Measurements from ENCODE around the gene PLPPR3.

PLPPR3 gene

DNA sequence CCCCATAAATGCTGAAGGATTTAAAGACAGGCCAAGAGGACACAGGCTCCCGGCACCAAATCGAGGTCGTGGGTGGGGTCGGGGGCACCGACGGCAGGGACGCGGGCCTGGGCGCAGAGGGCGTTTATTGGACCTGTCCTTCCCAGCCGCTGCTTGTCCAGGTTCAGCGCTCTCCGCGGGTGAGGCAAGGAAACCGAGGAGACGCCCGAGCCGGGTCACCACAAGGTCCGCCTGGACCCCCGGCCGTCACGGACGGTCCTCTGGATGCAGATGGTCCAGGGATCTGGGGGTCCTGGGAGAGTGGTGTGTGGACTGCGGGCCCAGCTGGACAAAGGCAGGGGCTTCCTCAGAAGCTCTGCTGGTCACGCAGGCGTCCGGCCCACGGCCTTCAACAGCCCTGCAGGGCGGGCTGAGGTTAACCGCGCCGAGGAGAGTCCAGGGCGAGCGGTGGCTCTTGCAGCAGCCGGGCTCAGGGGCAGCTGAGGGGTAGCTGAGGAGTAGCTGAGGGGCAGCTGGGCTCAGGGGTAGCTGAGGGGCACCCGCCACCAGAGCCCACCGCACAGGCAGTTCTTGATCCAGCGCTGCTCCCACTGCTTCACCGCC, 46.2 kb upstream of the PLPPR3 start:
- TF ChIP-seq, protein P1, sequence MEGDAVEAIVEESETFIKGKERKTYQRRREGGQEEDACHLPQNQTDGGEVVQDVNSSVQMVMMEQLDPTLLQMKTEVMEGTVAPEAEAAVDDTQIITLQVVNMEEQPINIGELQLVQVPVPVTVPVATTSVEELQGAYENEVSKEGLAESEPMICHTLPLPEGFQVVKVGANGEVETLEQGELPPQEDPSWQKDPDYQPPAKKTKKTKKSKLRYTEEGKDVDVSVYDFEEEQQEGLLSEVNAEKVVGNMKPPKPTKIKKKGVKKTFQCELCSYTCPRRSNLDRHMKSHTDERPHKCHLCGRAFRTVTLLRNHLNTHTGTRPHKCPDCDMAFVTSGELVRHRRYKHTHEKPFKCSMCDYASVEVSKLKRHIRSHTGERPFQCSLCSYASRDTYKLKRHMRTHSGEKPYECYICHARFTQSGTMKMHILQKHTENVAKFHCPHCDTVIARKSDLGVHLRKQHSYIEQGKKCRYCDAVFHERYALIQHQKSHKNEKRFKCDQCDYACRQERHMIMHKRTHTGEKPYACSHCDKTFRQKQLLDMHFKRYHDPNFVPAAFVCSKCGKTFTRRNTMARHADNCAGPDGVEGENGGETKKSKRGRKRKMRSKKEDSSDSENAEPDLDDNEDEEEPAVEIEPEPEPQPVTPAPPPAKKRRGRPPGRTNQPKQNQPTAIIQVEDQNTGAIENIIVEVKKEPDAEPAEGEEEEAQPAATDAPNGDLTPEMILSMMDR (conservative IDR thresholded peaks at IDR 0.05; ENCODE audit: low read depth, low read length): no peak
- DNase-seq (ENCODE audit: low read depth): no peak

DNA sequence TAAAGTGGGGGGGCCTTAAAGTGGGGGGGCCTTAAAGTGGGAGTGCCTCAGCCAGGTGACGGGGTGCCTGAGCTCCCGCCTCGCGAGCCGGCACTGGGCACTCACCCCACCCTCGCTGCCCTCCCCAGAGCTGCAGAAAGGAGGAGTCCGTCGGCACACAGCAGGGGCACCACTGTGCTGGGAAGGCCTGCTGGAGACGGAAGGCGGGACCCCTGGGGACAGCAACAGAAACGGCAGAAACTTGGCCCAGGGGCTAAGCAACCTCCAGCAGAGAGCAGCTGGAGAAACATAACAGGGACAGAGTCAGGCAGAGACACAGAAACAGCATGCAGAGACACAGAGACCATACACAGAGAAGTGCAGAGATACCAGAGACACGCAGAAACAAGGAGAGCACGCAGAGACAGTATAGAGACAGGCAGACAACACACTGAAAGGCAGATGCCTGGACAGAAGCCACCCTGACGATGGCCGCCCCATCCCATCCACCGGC, 45.6 kb upstream of the PLPPR3 start:
- H3K4me3 ChIP-seq (ENCODE audit: low read length): no peak overlapping the region

More for the DNA sequence above, 46.2 kb upstream of the PLPPR3 start:
- no peak overlapping the region for H3K4me3 ChIP-seq (ENCODE audit: low read length)

GRCh38 chr19:866769-867300, 45.1 kb upstream of the PLPPR3 start:
- no peak for DNase-seq (ENCODE audit: low read depth)
- TF ChIP-seq, protein P1 (conservative IDR thresholded peaks at IDR 0.05; ENCODE audit: low read depth, low read length): no peak
- H3K4me3 ChIP-seq (ENCODE audit: low read length): no peak overlapping the region

More for the DNA sequence above, 45.6 kb upstream of the PLPPR3 start:
- TF ChIP-seq, protein P1 (conservative IDR thresholded peaks at IDR 0.05; ENCODE audit: low read depth, low read length): no peak
- DNase-seq (ENCODE audit: low read depth): no peak

GRCh38 chr19:863315-863620, 41.5 kb upstream of the PLPPR3 start:
- H3K4me3 ChIP-seq (ENCODE audit: low read length): no peak overlapping the region
- DNase-seq (ENCODE audit: low read depth): no peak
- TF ChIP-seq, protein P1 (conservative IDR thresholded peaks at IDR 0.05; ENCODE audit: low read depth, low read length): no peak

DNA sequence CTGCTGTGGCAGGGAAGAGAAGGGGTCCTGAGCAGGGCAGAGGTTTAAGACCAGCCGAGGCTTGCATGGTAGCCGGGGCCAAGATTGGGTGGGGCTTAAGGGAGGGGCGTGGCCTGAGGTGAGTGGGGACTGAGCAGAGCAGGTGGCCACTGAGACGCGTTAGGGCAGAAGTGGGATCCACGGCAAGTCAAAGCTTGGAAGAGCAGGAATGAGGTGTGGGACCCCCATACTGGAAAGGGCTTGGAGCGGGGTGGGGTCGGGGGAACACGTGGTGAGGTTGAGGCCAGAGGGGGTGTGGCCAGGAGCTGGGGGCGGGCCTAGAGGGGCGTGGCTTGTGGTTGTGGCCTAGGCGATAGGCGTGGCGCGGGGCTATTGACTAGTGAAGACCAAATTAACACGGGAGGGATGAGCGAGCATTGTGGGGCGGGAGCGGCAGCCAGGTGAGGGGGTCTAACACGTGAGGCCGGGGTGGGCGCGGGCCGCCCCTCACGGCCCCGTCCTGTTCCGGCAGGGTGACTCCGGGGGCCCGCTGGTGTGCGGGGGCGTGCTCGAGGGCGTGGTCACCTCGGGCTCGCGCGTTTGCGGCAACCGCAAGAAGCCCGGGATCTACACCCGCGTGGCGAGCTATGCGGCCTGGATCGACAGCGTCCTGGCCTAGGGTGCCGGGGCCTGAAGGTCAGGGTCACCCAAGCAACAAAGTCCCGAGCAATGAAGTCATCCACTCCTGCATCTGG, 41.0 kb upstream of the PLPPR3 start:
- TF ChIP-seq, protein P1 (conservative IDR thresholded peaks at IDR 0.05; ENCODE audit: low read depth, low read length): no peak
- no peak for DNase-seq (ENCODE audit: low read depth)
- no peak overlapping the region for H3K4me3 ChIP-seq (ENCODE audit: low read length)

DNA sequence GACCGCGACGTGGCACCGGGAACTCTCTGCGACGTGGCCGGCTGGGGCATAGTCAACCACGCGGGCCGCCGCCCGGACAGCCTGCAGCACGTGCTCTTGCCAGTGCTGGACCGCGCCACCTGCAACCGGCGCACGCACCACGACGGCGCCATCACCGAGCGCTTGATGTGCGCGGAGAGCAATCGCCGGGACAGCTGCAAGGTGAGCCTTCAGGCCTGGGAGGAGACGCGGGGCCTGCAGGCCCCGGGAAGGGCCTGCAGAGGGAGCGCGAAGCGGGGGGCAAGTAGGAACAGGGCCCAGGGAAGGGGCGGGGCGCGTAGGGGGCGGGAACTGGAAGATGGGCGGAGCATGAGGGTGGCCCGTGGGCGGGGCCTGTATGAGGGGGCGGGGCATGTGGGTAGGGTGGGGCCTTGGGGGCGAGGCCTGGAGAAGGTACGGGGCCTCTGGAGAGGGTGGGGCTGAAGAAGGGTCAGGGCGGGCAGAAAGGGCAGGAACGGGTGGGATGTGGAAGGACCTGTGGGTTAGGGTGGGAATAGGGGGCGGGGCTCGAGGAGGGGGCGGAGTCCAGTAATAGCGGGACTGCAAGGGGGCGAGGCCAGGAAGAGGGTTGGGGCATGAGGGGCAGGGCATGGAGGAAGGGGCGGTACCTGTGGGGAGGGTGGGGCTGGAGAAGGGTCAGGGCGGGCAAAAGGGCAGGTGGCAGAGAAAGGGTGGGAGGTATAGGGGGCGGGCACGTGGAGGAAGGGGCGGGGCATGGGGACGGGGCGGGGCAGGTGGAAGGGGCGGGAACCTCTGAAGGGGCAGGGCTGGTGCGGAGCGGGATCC, 40.2 kb upstream of the PLPPR3 start:
- TF ChIP-seq, protein P1 (conservative IDR thresholded peaks at IDR 0.05; ENCODE audit: low read depth, low read length): peak; percentile 23

More for the DNA sequence above, 40.2 kb upstream of the PLPPR3 start:
- H3K4me3 ChIP-seq (ENCODE audit: low read length): no peak overlapping the region
- DNase-seq (ENCODE audit: low read depth): no peak
